Activated B cell treated with CpG ODN at 0.5 μM for 24 hours (primary cell): ENCODE results near the gene ALKBH7. TPM values are rescaled to one million over a fixed set of nuclear protein-coding genes. Genes with fewer than 3 reads are reported as not detected.
"Not testable (repeated sequence)": the region's sequence is repeated elsewhere in the genome, so short reads cannot be mapped to it uniquely, and the experiment has no call there.

Experiments
- ATAC-seq: fragments of 200-7000 bp; cut with Tn5 transposase; one replicate; pipeline ENCODE4 v1.10.0; 2021; ENCODE audit warnings: low read depth, mild to moderate bottlenecking, moderate library complexity
- CTCF ChIA-PET: fragments of 350-600 bp; sonication (Branson Sonifier 250); formaldehyde crosslinking; loops from one replicate; lab custom pipeline; 2021; ENCODE audit warnings: antibody characterized with exemption; lab: Charles Lee
- POLR2A ChIA-PET: fragments of 350-600 bp; sonication (Branson Sonifier 250); formaldehyde crosslinking; loops from one replicate; lab custom pipeline; 2021; ENCODE audit warnings: antibody characterized with exemption; lab: Charles Lee
- DNase-seq: peaks from one replicate; pipeline ENCODE4 v3.0.0; 2022
- H3K27ac Mint-ChIP-seq: one replicate; pipeline ENCODE4 v1.8.0; 2020; ENCODE audit warnings: mixed read lengths
- H3K27me3 Mint-ChIP-seq: one replicate; pipeline ENCODE4 v1.8.0; 2021; ENCODE audit warnings: mixed read lengths
- H3K36me3 Mint-ChIP-seq: one replicate; pipeline ENCODE4 v1.8.0; 2021; ENCODE audit warnings: low read depth, mixed read lengths
- H3K4me1 Mint-ChIP-seq: one replicate; pipeline ENCODE4 v1.8.0; 2021; ENCODE audit warnings: mixed read lengths
- H3K4me3 Mint-ChIP-seq: one replicate; pipeline ENCODE4 v1.8.0; 2020; ENCODE audit warnings: mild to moderate bottlenecking, mixed read lengths
- H3K9me3 Mint-ChIP-seq: one replicate; pipeline ENCODE4 v1.8.0; 2020; ENCODE audit warnings: mixed read lengths
- intact Hi-C: fragments of 100-400 bp; cut with micrococcal nuclease; formaldehyde crosslinking; loops from one replicate; pipeline ENCODE4 v1.15.1; 2024
- total RNA-seq: library from RNA; stranded (reverse); gene quantifications from 2 replicates; pipeline ENCODE4 v1.2.3, GENCODE V29; 2022
- TF ChIP-seq, protein P1 (sequence below): fragments of 200-600 bp; IDR thresholded peaks from one replicate; pipeline ENCODE4 v1.8.0; 2022; ENCODE audit warnings: antibody characterized with exemption, mild to moderate bottlenecking

ALKBH7 gene
- total RNA-seq, 1 donor from 2014 or later: 48.4 TPM

DNA sequence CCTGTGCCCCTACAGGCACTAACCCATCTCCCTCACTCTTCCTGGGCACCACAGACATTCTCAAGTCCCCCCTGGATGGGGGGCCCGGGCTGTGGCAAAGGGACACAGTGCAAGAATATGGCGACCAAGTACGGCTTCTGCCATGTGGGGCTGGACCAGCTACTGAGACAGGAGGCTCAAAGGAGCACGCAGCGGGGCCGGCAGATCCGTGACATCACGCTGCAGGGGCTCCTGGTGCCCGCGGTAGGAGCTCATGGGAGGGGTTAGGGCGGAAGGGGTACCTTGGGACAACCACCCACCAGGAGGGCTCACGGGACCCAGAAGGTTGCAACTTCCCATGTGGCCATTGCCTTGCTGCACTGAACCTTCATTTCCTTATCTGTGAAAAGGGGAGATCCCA, 23.7 kb downstream of the ALKBH7 start:
- Mint-ChIP-seq H3K27ac (no peak overlapping the region), H3K36me3 (peaks cover 14% of the 10 kb centered on the region), H3K4me3 (no peak overlapping the region), H3K4me1 (peaks cover 19% of the 10 kb centered on the region), H3K9me3 (no peaks in the 10 kb centered on the region), H3K27me3 (no peaks in the 10 kb centered on the region)
- ATAC-seq (no peak), DNase-seq (no peak)
- CTCF ChIA-PET: no interaction called here
- intact Hi-C loops: no loop called here
- TF ChIP-seq, protein P1, sequence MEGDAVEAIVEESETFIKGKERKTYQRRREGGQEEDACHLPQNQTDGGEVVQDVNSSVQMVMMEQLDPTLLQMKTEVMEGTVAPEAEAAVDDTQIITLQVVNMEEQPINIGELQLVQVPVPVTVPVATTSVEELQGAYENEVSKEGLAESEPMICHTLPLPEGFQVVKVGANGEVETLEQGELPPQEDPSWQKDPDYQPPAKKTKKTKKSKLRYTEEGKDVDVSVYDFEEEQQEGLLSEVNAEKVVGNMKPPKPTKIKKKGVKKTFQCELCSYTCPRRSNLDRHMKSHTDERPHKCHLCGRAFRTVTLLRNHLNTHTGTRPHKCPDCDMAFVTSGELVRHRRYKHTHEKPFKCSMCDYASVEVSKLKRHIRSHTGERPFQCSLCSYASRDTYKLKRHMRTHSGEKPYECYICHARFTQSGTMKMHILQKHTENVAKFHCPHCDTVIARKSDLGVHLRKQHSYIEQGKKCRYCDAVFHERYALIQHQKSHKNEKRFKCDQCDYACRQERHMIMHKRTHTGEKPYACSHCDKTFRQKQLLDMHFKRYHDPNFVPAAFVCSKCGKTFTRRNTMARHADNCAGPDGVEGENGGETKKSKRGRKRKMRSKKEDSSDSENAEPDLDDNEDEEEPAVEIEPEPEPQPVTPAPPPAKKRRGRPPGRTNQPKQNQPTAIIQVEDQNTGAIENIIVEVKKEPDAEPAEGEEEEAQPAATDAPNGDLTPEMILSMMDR: no peak
- POLR2A ChIA-PET: no interaction called here

DNA sequence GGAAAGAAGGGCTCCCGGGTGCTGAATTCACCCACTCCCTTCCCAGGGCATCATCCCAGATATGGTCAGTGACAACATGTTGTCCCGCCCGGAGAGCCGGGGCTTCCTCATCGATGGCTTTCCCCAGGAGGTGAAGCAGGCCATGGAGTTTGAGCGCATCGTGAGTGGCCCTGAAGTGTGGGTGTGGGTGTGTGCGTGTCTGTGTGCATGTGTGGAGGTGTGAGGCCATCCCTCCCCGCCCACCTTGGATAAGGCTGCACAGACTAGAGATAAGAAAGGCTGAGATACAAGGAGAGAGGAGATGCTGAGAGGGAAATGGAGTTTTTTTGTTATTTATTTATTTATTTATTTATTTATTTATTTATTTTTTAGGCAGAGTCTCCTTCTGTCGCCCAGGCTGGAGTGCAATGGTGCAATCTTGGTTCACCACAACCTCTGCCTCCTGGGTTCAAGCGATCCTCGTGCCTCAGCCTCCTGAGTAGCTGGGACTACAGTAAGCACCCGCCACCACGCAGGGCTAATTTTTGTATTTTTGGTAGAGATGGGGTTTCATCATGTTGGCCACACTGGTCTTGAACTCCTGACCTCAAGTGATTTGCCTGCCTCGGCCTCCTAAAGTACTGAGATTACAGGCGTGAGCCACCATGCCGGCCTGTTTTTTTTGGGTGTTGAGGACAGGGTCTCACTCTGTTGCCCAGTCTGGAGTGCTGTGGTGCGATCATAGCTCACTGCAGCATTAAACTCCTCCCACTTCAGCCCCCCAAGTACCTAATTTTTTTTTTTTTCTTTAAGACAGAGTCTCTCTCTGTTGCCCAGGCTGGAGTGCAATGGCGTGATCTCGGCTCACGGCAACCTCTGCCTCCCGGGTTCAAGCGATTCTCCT, 27.7 kb downstream of the ALKBH7 start:
- DNase-seq, H3K27me3 Mint-ChIP-seq, intact Hi-C loops, H3K4me3 Mint-ChIP-seq, H3K9me3 Mint-ChIP-seq, CTCF ChIA-PET, H3K36me3 Mint-ChIP-seq, H3K4me1 Mint-ChIP-seq, H3K27ac Mint-ChIP-seq, ATAC-seq: not testable (repeated sequence)
- POLR2A ChIA-PET: interaction anchor here (0.8 kb wide), 1 partner anchor 27 kb away, joined by 4 read pairs; no protein-coding TSS in a partner anchor

DNA sequence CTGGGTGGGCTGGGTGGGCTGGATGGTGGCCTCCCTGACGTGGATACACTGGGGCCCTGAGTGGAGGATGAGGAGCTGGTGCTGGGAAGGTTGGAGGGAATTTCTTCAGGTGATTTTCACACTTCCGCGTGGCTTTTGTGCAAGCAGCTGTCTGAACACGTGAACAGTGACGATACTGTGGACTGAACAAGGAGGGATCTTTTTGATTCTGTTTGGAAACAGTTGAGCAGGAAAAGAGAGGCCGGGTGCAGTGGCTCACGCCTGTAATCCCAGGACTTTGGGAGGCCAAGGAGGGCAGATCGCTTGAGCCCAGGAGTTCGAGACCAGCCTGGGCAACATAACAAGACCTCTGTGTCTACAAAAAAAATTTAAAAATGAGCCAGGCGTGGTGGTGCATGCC, 29.5 kb downstream of the ALKBH7 start:
- Mint-ChIP-seq H3K36me3 (no peaks in the 10 kb centered on the region), H3K27ac (no peak overlapping the region), H3K4me3 (no peak overlapping the region), H3K9me3 (no peaks in the 10 kb centered on the region), H3K4me1 (no peaks in the 10 kb centered on the region), H3K27me3 (no peaks in the 10 kb centered on the region)
- intact Hi-C loops: no loop called here
- POLR2A ChIA-PET: interaction anchor here (0.6 kb wide), 1 partner anchor 164 kb away, joined by 4 read pairs; no protein-coding TSS in a partner anchor
- CTCF ChIA-PET: no interaction called here
- no peak for ATAC-seq
- TF ChIP-seq, protein P1: no peak
- DNase-seq: no peak

DNA sequence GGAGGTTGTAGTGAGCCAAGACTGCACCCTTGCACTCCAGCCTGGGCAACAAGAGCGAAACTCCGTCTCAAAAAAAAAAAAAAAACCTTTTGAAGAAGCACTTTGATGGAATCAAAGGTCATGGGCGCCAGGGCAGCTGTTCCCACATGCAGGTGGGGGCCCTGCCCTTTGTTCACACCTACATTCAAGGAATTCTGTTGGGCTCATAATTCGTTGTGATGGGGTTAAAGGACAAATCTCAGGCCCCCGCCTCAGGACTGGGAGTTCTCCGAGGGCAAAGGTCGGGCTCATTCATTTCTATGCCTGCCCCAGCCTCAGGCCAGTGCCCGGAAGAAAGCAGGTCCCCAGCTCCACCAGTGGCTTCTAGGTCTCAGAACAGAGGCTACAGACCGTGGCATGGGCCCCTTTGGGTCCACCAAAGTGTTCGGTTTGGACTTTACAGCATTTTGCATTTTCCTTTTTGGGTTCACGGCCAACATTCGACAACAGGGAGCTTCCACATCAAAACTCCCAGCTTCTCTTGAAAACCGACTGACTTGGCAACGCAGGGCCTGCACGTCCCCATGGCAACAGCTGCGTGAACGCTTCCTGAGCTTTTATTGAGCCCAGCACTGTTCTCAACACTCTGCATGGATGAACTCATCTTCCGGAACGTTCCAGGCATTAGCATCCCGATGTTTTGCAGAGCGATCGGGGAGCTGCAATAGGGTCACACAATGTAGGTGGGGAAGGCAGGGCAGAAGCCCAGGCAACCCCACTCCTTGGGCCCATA, 30.4 kb downstream of the ALKBH7 start:
- intact Hi-C loops: no loop called here
- H3K27me3 Mint-ChIP-seq: no peaks in the 10 kb centered on the region
- POLR2A ChIA-PET: interaction anchor here (1.0 kb wide), 1 partner anchor 10 kb away, joined by 3 read pairs; the partner anchor contains the start of gene GTF2F1
- CTCF ChIA-PET: no interaction called here
- no peaks in the 10 kb centered on the region for H3K4me1 Mint-ChIP-seq
- H3K4me3 Mint-ChIP-seq: no peak overlapping the region
- TF ChIP-seq, protein P1: no peak
- no peak overlapping the region for H3K27ac Mint-ChIP-seq
- ATAC-seq: no peak
- no peaks in the 10 kb centered on the region for H3K9me3 Mint-ChIP-seq
- H3K36me3 Mint-ChIP-seq: no peaks in the 10 kb centered on the region
- no peak for DNase-seq

DNA sequence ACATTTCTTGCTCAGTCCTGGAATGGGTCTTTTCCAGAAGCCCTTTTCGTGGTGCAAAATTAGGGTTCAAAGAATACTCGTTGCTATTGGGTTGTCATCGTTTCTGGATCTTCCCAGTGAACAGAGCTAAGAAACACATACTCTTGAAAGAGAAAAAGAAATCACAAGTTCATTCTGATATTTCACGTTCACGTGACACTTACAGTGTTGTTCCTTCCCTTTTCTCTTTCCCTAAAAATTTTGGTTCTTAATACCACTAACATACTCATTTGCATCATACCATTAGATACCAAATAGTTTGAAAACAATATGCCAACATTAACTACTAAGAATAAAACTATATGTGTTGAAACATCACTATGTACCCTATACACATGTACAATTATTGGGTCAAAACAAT, 33.8 kb downstream of the ALKBH7 start:
- Mint-ChIP-seq H3K36me3 (no peaks in the 10 kb centered on the region), H3K27ac (no peak overlapping the region)
- CTCF ChIA-PET: interaction anchor here (0.6 kb wide), 1 partner anchor 608 kb away, joined by 3 read pairs; no protein-coding TSS in a partner anchor

More for the DNA sequence above, 33.8 kb downstream of the ALKBH7 start:
- ATAC-seq (no peak), DNase-seq (no peak)
- intact Hi-C loops: no loop called here
- Mint-ChIP-seq H3K4me1 (no peaks in the 10 kb centered on the region), H3K27me3 (no peaks in the 10 kb centered on the region), H3K9me3 (no peaks in the 10 kb centered on the region), H3K4me3 (no peak overlapping the region)
- TF ChIP-seq, protein P1: no peak
- POLR2A ChIA-PET: interaction anchor here (0.7 kb wide), 1 partner anchor 43 kb away, joined by 4 read pairs; no protein-coding TSS in a partner anchor
